Gastrocnemius medialis (tissue), 4 donors: ENCODE data around the gene SREK1. TPM values are rescaled to one million over a fixed set of nuclear protein-coding genes. Genes with fewer than 3 reads are reported as not detected.

Experiments
- ATAC-seq, 2 donors: fragments of 150-250 bp; one replicate each; pipeline ENCODE4 v1.9.1; 2016
- DNase-seq, 2 donors: peaks; one replicate each; pipeline ENCODE4 v3.0.0-alpha.2; 2019
- H3K27ac ChIP-seq, 4 donors: fragments of 200-600 bp; sonication (generic); 1 replicate in 1 of 4; 2 replicates in 3 of 4; pipeline ENCODE4 v1.5.1; 2016 to 2018; ENCODE audit warnings: mild to moderate bottlenecking in 2 of 4, moderate library complexity in 1 of 4
- H3K27me3 ChIP-seq, 3 donors: fragments of 200-600 bp; sonication (generic) in 2 of 3; 1 replicate in 1 of 3; 2 replicates in 2 of 3; pipeline versions ENCODE4 v1.5.1 to v1.6.0; 2016 to 2019; ENCODE audit warnings: mild to moderate bottlenecking in 1 of 3, moderate library complexity in 1 of 3
- H3K36me3 ChIP-seq, 2 donors: fragments of 200-600 bp; sonication (generic) in 1 of 2; one replicate each; pipeline ENCODE4 v1.5.1; 2017 to 2018
- H3K4me1 ChIP-seq, 2 donors: fragments of 200-600 bp; sonication (generic) in 1 of 2; one replicate each; pipeline ENCODE4 v1.5.1; 2016 to 2017; ENCODE audit warnings: mild to moderate bottlenecking in 2 of 2
- H3K4me3 ChIP-seq, 4 donors: fragments of 200-600 bp; sonication (generic) in 3 of 4; 1 replicate in 1 of 4; 2 replicates in 3 of 4; pipeline ENCODE4 v1.5.1; 2016 to 2019; ENCODE audit warnings: mild to moderate bottlenecking in 2 of 4
- H3K9me3 ChIP-seq, 3 donors: fragments of 200-600 bp; sonication (generic) in 2 of 3; 1 replicate in 1 of 3; 2 replicates in 2 of 3; pipeline ENCODE4 v1.5.1; 2016 to 2019
- CTCF ChIP-seq, 5 experiments: fragments of 450-650 bp in 3 of 5; fragments of 200-600 bp in 2 of 5; sonication (generic) in 2 of 5; IDR thresholded peaks in 4 of 5; conservative IDR thresholded peaks in 1 of 5; 1 replicate in 4 of 5; 2 replicates in 1 of 5; pipeline ENCODE4 v1.5.1; 2016 to 2019; ENCODE audit warnings: antibody characterized with exemption in 5 of 5, mild to moderate bottlenecking in 3 of 5, moderate library complexity in 3 of 5
- POLR2A ChIP-seq, 2 donors: fragments of 450-650 bp; IDR thresholded peaks; one replicate each; pipeline ENCODE4 v1.6.1; 2017; ENCODE audit warnings: antibody characterized with exemption in 2 of 2, mild to moderate bottlenecking in 2 of 2, moderate library complexity in 2 of 2
- in situ Hi-C, 4 donors: fragments of 200-750 bp; cut with MboI; loops; one replicate each; pipeline versions ENCODE4 v1.15.0 to v1.8.0; 2017; ENCODE audit warnings: low sequenced_read_pairs in 4 of 4
- intact Hi-C: fragments of 100-400 bp; cut with DNase I; formaldehyde crosslinking; loops from one replicate; pipeline ENCODE4 v1.15.1; 2023; ENCODE audit warnings: low total_unique reads
- total RNA-seq, 4 donors: library from RNA; depleted of rRNA; stranded (reverse); fragments of >200 nt; gene quantifications; one replicate each; pipeline versions ENCODE4 v1.1.0 to v1.2.3, GENCODE V29; 2016

SREK1 gene
- total RNA-seq, 4 donors from 2014 or later = 10.4 to 61.1 (median 12.3) TPM

- intact Hi-C loops (no loop called here), in situ Hi-C loops (no loop called here)
- Histone ChIP-seq H3K4me1 (no peaks in the 10 kb centered on the region), H3K36me3 (no peaks in the 10 kb centered on the region), H3K4me3 (no peak overlapping the region), H3K27me3 (no peaks in the 10 kb centered on the region), H3K27ac (no peak overlapping the region), H3K9me3 (no peaks in the 10 kb centered on the region)
- no peak for DNase-seq
- TF ChIP-seq POLR2A (IDR thresholded peaks at IDR 0.05) = no peak
- TF ChIP-seq CTCF (IDR thresholded peaks at IDR 0.05 in 4 of 5, conservative IDR thresholded peaks at IDR 0.05 in 1 of 5) = no peak
- no peak for ATAC-seq
Measured at GRCh38 chr5:66122379-66123034, 21.6 kb upstream of the SREK1 start.

GRCh38 chr5:66129144-66129543 lies 15.0 kb upstream of the SREK1 start:
- intact Hi-C loops = no loop called here
- Histone ChIP-seq H3K36me3 (no peaks in the 10 kb centered on the region), H3K4me3 (no peak overlapping the region), H3K27me3 (no peaks in the 10 kb centered on the region), H3K4me1 (peaks cover 2% of the 10 kb centered on the region in 2 donors), H3K9me3 (no peaks in the 10 kb centered on the region), H3K27ac (no peak overlapping the region)
- in situ Hi-C loops = loop anchor here in 1 of 4 donors (25.0 kb wide), 1 partner anchor 392 kb away; no protein-coding TSS in a partner anchor
- ATAC-seq (no peak), DNase-seq (no peak)
- no peak for TF ChIP-seq POLR2A (IDR thresholded peaks at IDR 0.05)
- no peak for TF ChIP-seq CTCF (IDR thresholded peaks at IDR 0.05 in 4 of 5, conservative IDR thresholded peaks at IDR 0.05 in 1 of 5)

GRCh38 chr5:66130493-66130892 lies 13.6 kb upstream of the SREK1 start:
- no peak overlapping the region for H3K4me3 ChIP-seq
- H3K27me3 ChIP-seq = no peaks in the 10 kb centered on the region
- no peak for DNase-seq
- H3K36me3 ChIP-seq = no peaks in the 10 kb centered on the region
- intact Hi-C loops = no loop called here
- in situ Hi-C loops = loop anchor here in 1 of 4 donors (25.0 kb wide), 1 partner anchor 393 kb away; no protein-coding TSS in a partner anchor
- TF ChIP-seq POLR2A (IDR thresholded peaks at IDR 0.05) (no peak), CTCF (IDR thresholded peaks at IDR 0.05 in 4 of 5, conservative IDR thresholded peaks at IDR 0.05 in 1 of 5) (no peak)
- H3K27ac ChIP-seq = no peak overlapping the region
- H3K9me3 ChIP-seq = no peaks in the 10 kb centered on the region
- ATAC-seq = no peak
- H3K4me1 ChIP-seq = peaks cover 6 to 7% of the 10 kb centered on the region in 2 donors

- Histone ChIP-seq H3K27me3 (no peaks in the 10 kb centered on the region), H3K4me3 (no peak overlapping the region), H3K9me3 (no peaks in the 10 kb centered on the region), H3K4me1 (peaks cover 6 to 7% of the 10 kb centered on the region in 2 donors), H3K27ac (no peak overlapping the region), H3K36me3 (no peaks in the 10 kb centered on the region)
- DNase-seq (no peak), ATAC-seq (no peak)
- intact Hi-C loops = no loop called here
- TF ChIP-seq POLR2A (IDR thresholded peaks at IDR 0.05) (no peak), CTCF (IDR thresholded peaks at IDR 0.05 in 4 of 5, conservative IDR thresholded peaks at IDR 0.05 in 1 of 5) (no peak)
- in situ Hi-C loops = loop anchor here in 1 of 4 donors (25.0 kb wide), 1 partner anchor 397 kb away; no protein-coding TSS in a partner anchor
Measured at GRCh38 chr5:66134407-66134861, 9.7 kb upstream of the SREK1 start.
